Measurements from ENCODE around the gene ABO.
"Not testable (repeated sequence)": the region's sequence is repeated elsewhere in the genome, so short reads cannot be mapped to it uniquely, and the experiment has no call there.

ABO gene

DNA sequence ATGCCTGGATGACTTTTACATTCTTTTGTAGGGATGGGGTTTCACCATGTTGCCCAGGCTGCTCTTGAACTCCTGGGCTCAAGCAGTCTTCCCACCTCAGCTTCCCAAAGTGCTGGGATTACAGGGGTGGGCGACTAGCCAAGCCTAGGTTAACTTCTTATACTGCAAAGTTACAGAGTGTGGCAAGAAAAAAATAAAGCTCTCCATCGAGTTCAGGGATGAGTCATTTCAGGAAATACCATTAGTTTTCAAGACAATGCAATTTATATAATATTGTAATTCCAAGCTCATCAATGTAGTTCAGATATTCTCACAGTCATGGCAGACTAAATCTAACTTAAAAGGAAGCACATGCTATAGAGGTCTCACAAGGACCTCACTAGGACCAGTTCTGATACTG lies 11.5 kb upstream of the ABO start:
- DNase-seq (ENCODE audit: low spot score), result no peak

DNA sequence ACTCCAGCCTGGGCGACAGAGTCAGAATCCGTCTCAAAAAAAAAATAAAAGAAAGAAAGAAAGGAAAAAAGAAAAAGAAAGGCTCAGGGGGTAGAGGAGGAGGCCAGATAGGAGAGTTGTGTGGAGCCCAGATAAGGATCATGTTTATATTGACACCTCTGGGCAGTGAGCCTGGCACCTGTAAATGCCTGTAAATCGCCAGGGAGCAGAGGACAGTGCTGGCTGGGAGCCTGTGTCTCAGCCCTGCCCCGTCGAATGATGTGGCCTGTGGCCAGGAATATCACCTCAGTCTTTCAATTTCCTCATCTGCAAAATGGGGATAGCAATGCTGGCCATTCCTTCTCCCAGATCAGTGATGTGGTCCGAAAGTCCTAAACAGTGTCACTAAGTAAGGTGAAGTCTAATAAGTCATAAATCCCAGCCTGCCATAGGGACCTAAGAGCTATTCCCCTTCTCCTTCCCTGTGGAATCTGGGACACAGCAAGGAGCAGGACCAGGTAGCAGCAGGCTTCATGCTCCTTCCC lies 10.3 kb upstream of the ABO start:
- DNase-seq (ENCODE audit: low spot score), result no peak

DNA sequence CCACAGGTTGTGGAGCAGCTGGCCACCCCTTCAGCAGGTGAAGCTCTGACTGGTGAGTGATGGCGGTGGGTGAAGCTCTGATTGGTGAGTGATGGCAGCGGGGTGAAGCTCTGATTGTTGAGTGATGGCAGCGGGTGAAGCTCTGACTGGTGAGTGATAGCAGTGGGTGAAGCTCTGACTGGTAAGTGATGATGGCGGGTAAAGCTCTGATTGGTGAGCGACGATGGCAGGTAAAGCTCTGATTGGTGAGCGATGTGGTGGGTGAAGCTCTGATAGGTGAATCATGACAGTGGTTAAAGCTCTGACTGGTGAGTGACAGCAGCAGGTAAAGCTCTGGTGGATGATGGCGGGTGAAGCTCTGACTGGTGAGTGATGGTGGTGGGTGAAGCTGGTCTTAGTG lies 9.4 kb upstream of the ABO start:
- DNase-seq (ENCODE audit: low spot score), result no peak

DNA sequence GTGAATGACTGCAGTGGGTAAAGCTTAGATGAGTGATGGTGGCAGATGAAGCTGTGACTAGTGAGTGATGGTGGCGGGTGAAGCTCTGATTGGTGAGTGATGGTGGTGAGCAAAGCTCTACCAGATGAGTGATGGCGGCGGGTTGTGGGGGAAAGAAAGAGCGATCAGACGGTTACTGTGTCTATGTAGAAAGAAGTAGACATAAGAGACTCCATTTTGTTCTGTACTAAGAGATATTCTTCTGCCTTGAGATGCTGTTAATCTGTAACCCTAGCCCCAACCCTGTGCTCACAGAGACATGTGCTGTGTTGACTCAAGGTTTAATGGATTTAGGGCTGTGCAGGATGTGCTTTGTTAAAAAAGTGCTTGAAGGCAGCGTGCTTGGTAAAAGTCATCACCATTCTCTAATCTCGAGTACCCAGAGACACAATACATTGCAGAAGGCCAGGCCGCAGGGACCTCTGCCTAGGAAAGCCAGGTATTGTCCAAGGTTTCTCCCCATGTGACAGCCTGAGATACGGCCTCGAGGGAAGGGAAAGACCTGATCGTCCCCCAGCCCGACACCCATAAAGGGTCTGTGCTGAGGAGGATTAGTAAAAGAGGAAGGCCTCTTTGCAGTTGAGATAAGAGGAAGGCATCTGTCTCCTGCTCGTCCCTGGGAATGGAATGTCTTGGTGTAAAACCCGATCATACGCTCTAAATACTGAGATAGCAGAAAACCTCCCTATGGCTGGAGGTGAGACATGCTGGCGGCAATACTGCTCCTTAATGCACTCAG lies 8.4 kb upstream of the ABO start:
- DNase-seq (ENCODE audit: low spot score), result not testable (repeated sequence)

DNA sequence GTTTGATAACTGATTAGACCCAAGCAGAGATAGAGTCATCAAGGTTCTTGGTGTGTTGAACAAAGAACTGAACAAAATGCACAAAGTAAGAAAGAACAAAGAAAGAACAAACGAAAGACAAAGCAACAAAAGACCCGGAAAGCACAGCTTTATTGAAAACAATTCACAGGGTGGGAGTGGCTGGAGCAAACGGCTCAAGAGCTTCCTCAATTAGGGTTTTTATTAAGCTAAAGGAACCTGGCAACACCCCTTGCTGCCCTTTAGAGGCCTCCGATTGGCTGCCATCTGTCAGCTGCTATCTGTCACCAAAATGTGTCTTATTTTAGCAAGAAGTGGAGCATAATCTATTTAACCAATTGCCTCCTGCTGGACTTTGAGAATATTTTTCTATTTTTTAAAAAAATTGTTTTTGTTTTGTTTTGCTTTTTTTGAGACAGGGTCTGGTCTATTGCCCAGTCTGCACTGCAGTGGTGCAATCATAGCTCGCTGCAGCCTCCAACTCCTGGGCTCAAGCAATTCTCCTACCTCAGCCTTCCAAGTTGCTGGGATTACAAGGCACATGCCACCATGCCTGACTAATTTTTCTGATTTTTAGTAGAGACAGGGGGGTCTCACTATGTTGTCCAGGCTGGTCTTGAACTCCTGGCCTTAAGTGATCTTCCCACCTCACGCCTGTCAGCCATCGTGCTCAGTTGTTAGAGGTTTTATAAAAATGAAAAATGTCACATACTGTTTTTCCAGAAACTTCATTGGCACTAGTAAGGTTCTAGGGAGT lies 7.7 kb upstream of the ABO start:
- no peak for DNase-seq (ENCODE audit: low spot score)

DNA sequence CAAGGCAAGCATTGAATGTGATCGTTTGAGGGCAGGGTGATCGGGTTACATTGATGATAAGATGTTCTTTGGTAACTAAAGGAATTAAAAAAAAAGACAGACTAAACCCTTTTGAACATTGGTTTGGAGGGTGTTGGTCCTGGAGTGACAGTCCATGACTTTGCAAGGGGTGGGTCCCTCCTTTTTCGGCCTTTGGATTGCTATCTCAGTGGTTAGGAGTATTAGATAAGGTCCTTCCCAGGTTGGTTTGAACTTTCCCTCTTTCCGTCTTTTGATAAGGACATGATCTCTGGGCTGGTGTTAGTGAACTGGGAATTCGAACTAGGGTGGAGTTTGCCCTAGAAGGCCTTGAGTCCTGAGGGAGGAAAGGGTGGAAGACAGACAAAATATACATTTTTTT lies 5.4 kb upstream of the ABO start:
- no peak for DNase-seq (ENCODE audit: low spot score)

DNA sequence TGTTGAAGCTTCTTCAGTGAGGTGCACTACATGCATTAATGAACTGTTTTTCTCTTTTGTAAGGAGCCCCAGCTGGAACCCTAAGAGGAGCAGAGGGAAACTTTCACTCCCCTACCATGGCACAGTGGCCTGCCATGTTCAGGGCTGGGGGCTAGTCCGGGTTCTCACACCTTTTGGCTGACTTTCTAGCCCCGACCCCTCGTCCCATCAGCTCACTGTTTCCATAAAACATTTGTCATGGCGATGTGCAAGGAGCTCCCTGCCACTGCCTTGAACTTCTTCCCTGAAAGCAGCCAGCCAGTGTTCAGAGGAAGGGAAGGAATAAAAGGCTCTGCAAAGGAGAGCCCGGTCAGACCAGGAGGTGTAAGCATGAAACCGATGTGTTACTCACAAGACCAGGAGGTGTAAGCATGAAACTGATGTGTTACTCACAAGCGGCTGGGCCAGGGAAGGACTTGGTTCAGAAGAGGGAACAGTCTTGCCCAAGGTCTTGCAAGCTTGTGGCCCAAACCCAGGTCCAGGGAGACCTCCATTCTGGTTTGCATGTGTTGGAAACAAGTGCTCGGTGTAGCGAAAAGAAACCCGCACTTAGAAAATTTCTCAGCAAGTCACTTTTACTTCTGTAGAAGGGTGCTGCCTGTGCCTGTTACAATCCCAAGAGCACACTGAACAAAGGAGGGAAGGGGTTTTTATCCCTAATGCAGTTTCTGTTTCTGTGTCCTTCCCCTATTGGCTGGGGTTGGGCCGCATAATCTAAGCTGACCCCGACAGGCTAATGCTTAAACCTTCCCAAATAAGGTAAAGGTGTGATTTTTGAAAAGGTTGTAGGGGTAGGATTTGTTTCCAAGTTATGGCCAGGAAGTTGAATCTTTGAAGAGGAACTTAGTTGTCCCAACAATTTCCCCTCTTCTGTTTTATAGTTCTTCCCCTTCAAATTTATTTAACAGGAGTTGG lies 3.4 kb upstream of the ABO start:
- DNase-seq (ENCODE audit: low spot score), result no peak

DNA sequence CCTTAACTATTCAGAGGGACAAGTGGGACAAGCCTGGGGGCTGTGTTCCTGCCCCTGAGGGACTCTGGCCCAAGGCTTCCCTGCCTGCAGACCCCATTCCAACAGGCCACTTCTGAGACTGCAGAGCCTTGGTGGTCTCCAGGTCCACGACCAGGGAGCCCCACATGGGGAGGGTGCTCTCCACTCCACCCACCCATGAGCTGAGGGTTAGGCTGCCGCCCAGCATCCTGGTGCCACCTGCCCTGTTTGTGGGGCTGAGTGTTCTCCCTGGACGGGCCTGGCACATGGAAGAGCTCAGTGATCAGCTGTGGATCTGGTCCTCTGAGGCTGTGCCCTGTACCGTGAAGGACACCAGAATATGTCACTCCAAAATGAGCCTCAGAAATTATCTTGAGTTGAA lies 2.5 kb upstream of the ABO start:
- no peak for DNase-seq (ENCODE audit: low spot score)

DNA sequence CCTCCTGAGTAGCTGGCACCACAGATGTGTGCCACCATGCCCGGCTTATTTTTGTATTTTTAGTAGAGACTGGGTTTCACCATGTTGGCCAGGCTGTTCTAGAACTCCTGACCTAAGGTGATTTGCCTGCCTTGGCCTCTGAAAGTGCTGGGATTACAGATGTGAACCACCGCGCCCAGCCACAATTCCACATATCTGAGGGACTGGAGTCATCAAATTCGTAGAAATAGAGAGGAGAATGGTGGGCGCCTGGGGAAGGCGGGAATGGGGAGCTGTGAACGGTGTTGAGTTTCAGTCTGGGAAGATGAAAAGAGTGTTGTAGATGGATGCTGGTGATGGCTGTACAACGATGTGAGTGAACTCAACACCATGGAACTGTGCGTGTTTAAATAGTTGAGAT lies 1.9 kb upstream of the ABO start:
- DNase-seq (ENCODE audit: low spot score), result no peak

DNA sequence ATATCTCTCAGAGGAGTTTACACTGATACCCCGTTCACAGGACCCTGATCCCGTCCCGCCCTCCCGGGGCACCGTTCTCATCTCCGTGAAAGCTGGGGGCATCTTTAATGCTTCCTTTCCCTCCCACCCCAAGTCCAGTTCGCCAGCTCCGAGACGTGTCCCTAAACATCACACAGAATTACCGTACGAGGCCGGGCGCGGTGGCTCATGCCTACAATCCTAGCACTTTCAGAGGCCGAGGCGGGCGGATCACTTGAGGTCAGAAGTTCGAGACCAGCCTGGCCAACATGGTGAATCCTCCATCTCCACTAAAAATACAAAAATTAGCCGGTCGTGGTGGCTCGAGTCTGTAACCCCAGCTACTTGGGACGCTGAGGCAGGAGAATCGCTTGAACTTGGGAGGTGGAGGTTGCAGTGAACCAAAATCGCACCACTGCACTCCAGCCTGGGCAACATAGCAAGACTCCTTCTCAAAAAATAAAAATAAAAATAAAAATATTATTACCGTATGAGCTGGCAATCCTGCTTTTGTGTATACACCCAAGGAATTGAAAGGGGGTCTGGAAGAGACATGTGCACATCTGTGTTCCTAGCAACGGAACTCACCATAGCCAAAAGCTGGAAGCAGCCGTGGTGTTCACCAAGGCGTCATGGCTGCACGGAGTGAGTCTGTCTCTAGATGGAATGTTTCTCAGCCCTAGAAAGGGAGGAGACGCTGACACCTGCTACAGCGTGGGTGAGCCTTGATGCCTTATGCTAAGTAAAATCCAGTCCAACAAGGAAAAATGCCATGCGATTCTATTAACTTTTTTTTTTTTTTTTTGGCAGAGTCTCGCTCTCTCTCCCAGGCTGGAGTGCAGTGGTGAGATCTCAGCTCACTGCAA lies 1.2 kb upstream of the ABO start:
- no peak for DNase-seq (ENCODE audit: low spot score)

DNA sequence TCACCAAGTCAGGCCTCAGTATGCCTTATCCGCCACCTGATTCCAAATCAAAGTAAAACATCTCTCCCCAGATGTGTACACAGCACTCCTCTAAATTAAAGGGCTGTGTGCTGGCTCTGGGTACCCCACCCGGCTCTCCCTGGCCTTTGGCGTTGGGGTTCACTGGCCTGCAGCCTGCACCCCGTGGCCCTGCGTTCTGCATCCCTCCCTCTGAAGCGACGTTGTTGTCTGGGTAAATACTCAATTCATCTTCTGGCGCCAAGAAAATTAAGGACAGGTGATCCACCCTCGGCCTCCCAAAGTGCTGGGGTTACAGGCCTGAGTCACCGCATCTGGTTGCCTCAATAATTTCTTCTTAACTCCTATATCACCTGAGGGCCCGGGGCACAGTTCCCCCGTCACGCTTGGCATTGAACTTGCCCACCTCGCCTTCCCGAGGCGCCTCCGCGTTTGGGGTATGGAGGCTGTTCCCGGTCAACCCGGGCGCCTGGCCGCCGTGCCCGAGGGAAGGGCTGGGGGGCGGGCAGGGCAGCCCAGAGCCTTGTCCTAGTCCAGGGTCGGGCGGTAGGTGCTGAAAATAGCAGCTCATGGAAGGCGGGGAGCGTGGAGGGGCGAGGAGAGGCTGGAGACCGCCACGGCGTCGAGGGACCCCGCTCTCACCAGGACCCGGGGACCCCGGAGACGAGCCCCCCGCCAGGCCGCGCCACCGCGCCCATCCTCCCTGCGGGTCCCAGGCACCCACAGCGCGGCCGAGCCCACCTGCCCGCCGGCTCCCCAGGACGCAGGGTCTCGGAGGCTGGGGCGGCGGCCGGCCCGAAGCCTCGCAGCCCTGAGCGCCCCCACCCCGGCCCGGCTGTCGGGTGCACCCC lies 531 bp downstream of the ABO start:
- no peak for DNase-seq (ENCODE audit: low spot score)

DNA sequence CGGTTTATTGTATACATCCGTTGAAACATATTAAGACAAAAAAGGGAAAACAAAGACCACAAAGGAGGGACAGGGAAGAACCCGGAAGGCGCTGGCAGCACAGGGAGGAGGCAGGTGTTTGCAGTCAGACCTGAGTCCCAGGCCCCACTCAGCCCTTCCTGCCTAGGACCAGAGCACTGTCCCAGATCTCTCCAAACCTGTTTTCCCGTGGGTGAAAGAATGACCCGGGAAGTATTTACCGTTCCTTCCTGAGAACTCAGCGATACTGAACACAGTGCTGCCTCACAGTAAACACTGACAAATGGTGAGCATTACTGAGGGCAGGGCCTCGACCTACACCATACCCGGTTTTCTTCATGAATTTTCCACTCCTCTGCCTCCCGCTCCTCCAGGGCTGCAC lies 1.2 kb downstream of the ABO start:
- DNase-seq (ENCODE audit: low spot score), result no peak

DNA sequence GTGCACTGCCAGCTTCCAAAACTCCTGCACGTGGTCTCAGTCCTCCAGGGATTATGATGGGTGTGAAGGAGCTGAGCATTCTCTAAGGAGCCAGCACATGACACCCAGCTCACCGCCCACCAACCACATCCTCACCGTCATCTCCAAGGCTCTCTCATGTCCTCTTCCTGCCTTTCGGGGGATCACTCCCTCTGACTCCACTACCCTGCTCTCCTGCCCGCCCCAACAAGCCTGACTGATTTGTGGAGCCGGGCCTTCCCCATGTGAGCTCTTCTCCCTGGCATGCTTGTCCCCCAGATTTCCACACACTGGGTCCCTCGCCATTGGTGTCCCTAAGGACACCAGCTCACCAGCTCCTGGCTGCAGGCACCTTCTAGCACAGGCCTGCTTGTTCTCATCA lies 1.9 kb downstream of the ABO start:
- no peak for DNase-seq (ENCODE audit: low spot score)

DNA sequence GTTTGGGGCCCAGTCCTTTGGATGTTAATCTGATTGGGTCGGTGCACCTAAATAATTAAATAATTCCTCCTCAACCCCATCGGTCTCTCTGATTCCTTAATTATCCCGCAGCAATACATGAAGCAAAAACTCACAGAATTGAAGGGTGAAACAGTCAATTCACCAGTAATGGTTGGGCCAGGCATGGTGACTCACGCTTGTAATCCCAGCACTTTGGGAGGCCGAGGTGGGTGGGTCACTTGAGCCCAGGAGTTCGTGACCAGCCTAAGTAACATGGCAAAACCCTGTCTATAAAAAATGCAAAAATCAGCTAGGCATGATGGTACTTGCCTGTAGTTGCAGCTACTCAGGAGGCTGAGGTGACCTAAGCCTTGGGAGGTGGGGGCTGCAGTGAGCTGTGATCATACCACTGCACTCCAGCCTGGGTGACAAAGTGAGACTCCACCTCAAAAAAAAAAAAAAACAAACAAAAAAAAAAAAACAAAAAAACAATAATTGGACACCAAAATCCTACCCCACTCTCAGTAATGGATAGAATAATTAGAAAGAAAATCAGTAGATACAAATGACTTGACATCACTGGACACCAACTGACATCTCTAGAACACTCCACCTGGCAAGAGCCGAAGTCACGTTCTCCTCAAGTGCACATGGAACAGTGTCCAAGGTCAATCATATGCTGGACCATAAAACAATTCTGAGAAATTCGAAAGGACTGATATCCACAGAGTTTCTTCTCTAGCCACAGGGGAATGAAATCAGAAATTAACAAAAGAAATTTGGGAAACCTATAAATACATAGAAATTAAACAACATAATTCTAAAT lies 5.3 kb downstream of the ABO start:
- no peak for DNase-seq (ENCODE audit: low spot score)

DNA sequence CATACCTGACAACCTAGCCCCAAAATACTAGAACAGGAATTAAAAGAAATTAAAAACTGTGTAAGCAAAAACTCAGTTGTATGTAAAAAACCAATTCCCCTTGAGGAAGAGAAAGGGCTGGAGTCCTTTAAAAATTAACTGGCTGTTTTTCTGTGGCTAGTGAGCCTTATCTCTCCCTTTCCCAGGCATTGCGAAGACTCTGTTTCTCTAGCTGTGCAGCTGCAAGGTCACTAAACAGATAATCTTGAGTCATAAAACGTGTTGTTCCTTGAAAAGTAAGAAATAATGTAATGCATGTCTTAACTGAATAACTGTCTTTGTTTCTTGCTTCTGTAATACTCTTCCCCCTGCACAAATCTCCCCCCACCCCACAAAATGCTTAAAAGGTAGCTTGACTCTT lies 5.9 kb downstream of the ABO start:
- DNase-seq (ENCODE audit: low spot score), result not testable (repeated sequence)

DNA sequence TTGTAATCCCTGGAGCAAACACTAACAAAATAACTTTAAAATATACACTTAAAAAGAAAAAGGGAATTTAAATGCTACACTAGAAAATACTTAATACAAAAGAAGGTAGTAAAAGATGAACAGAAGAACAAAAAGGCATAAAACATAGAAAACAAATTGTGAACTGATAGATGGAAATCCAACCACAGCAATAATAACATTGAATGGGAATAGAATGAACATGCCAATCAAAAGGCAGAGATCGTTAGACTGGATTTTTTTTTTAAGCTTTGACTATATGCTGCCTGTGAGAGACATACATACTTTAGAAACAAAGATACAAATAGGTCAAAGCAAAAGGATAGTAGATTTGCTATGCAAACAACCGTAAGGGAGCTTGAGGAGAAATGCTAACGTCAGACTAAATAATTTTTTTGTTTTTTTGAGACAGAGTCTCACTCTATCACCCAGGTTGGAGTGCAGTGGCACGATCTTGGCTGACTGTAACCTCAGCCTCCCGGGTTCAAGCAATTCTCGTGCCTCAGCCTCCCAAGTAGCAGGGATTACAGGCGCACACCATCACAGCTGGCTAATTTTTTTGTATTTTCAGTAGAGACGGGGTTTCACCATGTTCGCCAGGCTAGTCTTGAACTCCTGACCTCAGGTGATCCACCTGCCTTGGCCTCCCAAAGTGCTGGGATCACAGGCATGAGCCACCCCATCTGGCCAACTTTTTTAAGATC lies 6.5 kb downstream of the ABO start:
- no peak for DNase-seq (ENCODE audit: low spot score)

DNA sequence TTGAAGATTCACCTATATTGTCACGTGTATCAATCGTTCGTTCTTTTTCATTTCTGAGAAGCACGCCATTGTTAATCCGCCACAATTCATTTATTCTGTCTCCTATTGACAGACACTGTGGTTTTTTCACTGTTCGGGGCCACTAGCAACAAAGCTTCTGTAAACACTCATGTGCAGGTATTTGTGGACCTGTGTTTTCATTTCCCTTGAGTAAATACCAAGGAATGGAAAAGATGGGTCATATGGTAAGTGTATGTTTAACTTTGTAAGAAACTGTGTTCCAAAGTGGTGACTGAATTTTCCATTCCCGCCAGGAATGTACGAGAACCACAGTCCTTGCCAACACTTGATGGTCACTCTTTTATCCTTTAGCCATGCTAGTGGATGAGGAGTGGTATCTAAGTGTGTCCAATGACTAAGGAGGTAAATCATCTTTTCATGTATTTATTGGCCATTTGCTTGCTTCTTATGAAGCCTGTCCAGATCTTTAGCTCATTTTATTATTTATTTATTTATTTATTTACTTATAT lies 10.7 kb downstream of the ABO start:
- no peak for DNase-seq (ENCODE audit: low spot score)

DNA sequence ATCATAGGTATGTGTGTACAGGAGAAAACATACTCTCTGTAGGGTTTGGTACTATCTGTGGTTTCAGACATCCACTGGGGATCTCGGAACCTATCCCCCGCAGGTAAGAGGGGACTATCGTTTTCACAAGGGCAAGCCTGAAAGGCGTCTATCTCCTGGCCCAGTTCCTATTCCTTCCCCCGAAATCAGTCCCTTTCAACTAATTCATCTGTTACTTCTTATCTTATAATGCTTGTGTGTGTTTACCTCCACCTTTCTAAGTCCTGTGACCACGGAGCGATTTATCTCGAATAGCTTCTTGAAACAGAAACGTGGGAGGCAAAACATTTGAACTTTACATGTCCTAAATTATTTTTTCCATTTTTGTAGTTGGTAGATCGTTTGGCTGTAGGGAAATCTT lies 11.4 kb downstream of the ABO start:
- DNase-seq (ENCODE audit: low spot score), result no peak

Measured in ecto neural progenitor cell (in vitro differentiated cells).